ENCODE results near the gene KCNG3.

Gene KCNG3

DNA sequence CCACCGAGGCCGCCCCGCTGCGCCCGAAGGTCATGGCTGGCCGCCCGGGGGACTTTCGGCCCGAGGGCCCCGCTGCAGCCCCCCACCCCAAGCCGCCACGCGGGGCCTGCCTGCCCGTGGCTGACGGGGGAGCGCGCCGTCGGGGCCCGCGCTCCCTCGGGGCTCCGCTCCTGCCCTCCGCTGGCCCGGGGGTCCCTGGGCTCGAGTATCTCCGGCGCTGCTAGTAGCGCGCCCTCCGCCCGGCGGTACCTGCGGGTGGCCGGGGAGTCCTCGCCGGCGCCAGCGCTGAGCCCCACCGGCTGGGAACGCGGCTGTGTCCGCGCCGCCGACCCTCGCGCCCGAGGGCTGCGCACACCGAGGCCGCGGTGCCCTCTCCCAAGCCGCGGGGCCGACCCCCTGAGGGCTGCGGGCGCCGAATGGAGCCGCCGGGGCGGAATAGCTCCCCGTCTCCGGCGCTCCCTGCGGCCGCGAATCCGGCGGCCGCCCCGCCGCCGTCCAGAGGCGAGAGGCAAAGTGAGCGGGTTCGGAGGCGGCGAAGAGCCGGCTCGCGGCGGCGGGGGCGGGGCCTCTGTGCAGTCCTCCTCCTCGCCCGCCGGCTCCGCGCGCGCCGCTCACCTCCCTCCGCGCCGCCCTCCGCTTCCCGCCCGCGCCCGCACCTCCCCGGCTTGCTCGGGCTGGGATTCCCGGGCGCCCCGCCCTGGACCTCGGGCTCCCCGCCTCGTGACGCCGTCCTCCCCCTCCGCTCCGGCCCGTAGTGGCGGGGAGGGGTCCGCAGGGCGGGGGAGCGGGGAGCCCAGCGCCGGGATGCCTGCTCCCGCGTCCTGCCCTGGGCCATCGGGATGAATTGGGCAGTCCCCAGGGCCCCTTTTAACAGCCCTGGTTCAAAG, at the start of gene KCNG3:
Gene KCNG3 (minus strand): TSS at position 515 of the 887 bp plus-strand sequence. CDS start 481 bp downstream, at position 34.
- DNase-seq = peak; percentile 72

DNA sequence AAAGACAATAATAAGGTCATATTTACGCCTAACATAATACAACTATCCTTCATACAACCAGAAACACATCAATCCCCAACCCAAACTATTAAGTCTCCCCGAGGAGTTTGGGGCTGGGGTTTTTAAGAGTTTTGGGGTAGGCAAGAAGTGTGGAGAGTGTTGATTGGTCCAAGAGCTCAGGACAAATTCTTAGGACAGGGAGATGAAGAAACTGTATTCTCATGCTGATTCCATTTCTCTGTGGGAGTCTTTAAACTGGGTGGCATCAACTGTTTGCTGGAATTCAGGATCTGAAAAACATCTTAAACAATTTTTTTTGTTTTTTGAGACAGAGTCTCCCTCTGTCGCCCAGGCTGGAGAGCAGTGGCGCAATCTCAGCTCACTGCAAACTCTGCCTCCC, 49.1 kb upstream of the KCNG3 start:
- DNase-seq = no peak

DNA sequence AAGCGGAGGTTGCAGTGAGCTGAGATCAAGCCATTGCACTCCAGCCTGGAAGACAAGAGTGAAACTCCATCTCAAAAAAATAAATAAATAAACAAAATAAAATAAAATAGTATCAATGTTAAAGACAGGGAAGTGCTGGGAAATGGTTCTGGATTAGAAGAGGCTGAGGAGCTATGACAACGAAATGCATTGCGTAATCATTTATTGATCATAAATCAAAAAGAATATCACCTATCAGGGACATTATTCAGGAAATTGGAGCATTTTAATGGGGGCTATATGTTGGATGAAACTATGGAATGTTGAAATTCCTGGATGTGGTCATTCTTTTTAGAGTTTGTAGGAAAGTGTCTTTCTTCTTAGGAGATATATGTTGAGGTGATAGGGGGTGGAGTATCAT, 43.7 kb upstream of the KCNG3 start:
- no peak for DNase-seq

DNA sequence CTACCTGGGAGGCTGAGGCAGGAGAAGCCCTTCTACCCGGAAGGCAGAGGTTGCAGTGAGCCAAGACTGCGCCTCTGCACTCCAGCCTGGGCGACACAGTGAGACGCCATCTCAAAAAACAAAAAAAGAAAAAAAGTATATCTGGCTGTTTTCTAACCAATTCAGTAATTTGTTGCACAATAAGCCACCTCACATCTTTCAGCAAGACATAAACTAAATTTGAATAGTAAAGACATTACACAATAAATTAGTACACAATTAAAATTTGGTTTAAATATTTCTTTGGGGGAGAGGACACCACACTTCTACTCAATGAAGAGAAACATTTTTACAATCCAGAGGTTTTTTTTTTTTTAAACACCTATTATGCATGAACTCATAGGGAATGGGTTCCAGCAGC, 38.6 kb upstream of the KCNG3 start:
- DNase-seq = no peak

GRCh38 chr2:42523341-42523740, 29.6 kb upstream of the KCNG3 start:
- DNase-seq = no peak

DNA sequence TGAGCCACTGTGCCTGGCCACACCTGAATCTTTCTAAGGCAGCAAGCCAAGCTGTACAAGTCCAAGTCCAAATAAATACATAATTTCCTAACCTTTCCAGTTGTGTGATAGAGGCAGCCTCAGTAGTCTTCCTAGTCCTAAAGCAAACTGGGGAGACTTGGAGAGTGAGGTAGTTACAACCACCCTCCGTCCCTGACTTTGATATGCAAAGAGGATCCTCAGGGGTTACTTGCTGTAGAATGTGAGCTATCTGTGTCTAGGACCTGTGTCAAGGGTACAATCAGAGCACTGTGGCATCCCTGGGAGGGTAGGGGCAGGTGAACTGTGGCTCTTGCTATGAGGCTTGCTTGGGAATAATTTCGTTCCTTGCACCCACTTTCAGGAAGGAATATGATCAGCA, 28.3 kb upstream of the KCNG3 start:
- no peak for DNase-seq

GRCh38 chr2:42519624-42520023, 25.8 kb upstream of the KCNG3 start:
- DNase-seq = no peak

DNA sequence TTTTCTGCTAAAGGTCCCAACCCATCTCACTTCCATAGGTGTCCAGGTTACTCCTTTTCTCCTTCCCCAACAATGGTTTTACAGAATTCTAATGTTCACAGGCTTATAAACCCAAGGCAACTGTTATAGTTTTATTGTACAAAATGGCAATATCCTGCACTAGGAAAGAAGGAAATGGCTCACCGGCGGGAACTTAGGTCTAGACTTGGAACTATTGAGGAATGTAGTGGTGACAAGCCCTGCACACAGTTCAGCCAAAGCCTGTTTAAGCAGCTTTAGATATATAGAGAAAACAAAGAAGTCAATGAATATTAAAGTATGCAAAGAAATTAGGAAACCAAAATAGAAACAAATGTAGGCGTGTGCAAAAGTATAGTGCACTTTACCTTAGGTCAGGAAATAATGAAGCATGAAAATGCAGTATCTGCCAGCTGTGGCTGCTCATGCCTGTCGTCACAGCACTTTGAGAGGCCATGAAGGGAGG, 22.7 kb upstream of the KCNG3 start:
- no peak for DNase-seq

GRCh38 chr2:42513252-42513918, 19.6 kb upstream of the KCNG3 start:
- DNase-seq = no peak

GRCh38 chr2:42510608-42511243, 16.9 kb upstream of the KCNG3 start:
- no peak for DNase-seq

DNA sequence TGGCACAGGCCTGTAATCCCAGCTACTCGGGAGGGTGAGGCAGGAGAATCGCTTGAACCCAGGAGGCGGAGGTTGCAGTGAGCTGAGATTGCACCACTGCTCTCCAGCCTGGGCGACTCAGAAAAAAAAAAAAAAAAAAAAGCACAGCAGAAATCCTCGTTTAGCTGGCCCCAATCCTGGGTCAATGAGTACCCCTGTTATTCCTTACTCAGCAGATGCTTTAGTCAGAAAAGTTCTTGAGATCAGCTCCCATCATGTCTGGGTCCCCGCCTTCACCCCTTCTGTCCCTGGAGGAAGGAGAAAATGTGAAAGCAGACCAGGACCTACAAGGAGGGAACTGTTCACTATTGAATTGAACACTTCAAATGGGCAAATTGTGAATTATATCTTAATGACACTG, 16.4 kb upstream of the KCNG3 start:
- DNase-seq = no peak

DNA sequence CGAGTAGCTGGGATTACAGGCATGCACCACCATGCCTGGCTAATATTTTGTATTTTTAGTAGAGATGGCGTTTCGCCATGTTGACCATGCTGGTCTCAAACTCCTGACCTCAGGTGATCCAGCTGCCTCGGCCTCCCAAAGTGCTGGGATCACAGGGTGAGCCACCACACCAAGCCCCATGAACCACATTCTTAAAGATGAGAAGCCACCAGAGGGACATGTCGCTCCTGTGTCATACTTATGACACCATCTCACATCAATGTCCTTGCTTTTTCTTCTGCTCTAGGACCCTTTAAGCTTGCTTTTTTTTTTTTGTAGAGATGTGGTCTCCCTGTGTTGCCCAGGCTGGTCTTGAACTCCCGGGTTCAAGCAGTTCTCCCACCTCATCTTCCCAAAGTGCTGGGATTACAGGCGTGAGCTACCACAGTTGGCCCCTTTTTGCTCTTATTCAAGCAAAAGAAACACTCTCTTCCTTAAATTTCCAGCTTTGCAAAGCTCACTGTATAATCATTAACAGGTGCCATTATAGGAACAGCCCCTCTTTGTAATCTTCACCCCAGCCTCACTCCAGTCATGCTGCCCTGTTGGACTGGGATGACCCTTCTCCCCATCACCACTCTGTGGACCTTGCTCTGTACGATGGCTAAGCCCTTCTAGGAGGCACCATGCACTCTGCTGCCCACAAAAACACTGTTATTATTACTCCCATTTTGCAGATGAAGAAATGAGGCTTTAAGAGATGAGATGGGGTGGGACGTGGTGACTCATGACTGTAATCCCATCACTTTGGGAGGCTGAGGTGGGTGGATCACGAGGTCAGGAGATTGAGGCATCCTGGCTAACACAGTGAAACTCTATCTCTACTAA, 10.8 kb upstream of the KCNG3 start:
- no peak for DNase-seq

GRCh38 chr2:42503291-42503690, 9.5 kb upstream of the KCNG3 start:
- no peak for DNase-seq

- no peak for DNase-seq
Observed at GRCh38 chr2:42498497-42498896, 4.7 kb upstream of the KCNG3 start.

DNA sequence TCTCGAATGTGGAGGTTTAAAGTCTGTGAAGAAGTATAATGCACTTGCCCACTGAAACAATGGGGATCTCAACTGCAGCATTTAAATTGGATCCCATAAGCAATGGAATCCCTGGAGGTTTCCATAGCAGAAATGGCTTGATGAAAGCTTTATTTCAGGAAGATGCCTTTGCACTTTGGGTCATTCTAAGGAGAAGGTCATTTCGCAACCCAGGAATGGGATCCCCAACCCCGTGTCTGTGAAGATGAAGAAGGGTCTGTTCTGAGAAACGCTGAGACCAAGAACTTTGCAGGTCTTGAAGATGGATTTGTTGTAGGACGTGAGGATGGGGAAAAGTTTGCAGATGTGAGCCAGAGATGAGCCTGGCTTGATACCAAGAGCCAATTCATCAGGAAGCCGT, 1.8 kb upstream of the KCNG3 start:
- DNase-seq = no peak

- no peak for DNase-seq
Observed at GRCh38 chr2:42495234-42495581, 1.4 kb upstream of the KCNG3 start.

DNA sequence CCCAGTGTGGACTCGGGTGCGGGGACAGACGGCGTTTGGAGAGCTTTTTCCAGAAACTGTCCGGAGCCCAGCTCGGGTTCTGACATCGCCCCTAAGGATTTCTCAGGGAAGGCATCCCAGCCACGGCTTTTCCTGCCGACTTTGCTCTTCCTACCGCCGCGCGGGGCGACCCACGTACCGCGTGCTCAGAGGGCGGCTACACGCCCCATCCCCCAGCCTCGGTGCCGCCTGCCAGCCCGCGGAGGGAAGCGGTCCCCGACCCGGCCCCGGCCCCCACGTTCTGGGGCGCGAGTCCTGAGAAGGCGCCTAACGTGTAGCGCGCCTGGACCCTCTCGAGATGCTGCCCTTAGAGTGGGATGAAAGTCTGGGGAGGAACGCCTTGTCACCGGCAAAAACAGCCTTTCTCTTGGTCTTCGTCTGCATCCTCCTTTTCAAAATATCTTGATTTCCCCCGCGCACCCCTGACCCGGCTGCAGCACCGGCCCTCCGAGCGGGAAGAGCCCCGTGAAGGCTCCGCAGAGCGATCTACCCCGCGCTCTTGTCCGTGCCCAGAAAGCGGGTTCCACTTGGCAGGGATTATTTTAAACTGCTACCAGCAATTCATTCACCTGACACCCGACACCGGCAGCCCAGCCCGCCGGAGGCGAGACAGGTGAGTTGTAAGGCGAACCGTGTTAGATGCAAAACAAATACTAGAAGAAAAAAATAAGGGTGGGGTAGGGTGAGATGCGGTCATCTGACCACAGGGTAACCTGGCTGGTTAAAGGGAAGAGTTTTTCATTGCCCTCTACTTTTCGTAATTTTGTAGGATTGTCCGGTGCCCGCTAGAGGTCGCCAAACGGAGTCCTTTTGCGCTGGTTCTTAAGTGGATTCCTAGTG, 812 bp upstream of the KCNG3 start:
- DNase-seq = peak; percentile 82

DNA sequence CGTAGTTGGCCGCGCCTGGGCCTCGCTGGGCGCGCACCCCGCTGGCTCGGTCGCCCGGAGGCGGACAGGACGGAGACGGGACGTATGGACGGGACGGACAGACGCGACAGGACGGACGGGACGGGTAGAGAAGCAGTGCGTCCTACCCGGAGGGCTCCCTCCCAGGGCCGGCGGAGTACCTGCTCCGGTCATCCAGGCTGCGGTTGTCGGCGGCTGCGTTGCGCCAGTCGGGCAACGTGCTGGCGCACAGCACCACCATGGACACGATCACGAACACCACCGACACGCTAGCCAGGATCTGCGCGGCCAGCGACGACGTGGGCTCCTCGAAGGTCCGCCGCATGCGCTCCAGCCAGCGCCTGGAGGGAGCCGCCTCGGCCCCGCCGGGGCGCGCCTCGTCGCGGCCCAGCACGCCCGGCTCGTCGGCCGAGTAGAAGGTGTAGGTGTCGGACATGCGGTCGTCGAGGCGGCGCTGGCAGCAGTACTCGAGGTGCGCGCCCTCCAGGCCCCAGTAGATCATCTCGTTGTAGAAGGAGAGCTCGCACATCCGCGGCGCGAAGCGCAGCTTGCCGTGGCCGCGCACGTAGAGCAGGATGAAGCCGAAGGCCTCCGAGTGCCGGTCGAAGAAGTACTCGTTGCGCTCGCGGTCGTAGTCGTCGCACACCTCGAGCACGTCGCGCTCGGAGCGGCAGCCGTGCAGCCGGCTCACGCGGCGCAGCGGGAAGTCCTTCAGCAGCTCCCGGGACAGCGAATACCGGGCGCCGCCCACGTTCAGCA, 903 bp downstream of the KCNG3 start:
- peak; percentile 54 for DNase-seq

GRCh38 chr2:42488297-42488696, 5.5 kb downstream of the KCNG3 start:
- no peak for DNase-seq

DNA sequence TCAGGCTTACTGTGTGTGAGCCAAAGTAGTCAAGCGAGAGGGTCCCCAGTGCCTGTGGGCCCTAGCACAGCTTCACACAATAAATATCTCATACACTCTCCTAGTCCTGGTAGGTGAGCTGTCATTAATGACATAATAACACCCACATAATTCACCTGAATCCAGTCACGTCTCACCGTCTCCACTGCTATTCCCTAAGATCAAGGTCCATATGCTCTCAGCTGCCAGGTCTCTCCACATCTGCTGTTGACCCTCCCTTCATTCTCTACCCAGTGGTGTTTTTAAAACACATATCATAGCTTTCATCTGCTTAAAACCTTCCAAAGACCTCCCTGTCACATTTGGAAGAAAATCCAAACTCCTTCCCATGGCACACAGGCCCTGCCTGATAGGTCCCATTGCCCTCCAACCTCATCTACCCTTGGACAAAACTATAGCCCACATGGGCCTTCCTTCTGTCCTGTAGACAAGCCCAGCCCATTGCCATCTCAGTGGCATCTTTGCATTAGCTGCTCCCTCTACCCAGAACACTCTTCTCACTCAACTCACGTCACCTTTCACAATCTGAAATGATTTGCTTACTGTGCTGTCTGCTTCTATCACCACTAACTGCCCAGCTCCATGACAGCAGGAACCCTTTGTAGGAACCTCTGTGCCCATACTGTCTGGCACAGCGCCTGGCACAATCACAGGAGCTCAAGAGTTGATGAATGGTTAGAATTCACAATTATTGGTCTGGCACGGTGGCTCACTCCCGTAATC, 7.5 kb downstream of the KCNG3 start:
- DNase-seq = no peak

Data from NCI-H774 (cell line).